KG1 (cell line): ENCODE results near the gene ADAMTS17.

Experiments used
- DNase-seq: peaks from one replicate; lab custom pipeline; 2025; lab: John Stamatoyannopoulos, UW

Gene ADAMTS17

DNA sequence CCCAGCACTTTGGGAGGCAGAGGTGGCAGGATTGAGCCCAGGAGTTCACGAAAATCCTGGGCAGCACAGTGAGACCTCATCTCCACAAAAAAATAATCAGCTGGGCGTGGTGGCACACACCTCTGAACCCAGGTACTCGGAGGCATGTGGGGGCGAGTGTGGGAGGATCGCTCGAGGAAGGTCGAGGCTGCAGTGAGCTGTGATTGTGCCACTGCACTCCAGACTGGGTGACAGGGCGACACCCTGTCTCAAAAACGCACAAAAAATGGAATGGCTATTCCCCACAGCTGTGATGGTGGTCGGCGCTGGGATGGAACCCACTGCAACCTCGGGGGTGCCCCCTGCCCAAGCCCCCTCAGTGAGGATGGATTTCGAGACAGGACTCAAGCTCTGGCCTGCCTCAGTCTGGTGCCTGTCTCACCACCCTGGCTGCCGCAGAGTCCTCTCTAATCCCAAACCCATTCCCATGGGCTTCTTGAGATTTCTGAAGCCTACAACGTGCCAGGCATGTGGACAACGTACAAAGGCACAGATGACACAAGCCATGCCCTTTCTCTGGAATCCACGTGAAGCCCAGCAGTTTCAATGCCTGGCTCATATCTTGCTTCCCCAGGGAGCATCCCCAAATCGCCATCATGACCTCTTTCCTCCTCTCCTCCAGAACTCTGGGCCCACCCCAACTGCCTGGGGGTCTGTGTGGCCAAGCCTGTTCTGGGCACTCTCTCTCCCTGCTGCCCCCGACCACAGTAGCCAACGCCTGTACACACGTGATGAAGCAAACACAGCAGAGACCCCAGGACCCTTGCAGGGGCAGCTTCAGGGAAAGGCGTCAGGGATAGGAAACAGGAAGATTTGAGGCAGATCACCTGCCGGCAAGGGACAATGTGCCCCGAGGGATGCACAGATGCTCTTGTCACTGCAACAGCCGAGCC, 32.4 kb downstream of the ADAMTS17 start:
- no peak for DNase-seq

DNA sequence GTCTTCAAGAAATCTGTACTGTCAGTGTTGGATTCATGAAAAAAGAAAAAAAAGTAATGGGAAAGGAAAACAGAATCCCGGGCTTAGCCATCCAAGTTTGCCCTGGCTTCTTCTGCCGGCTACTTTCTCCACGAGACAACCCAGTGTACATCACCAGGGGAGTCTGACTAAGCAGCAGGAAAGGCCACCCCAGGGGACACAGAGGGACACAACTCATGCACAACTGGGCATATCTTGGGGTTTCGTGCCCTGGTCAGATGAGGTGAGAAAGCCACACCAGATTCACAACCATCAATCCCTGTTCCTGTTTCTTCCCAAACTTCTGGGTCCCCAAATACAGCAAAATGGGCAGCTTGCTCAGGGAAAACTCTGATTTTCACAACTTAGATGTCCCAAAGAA, 33.2 kb downstream of the ADAMTS17 start:
- DNase-seq = no peak

DNA sequence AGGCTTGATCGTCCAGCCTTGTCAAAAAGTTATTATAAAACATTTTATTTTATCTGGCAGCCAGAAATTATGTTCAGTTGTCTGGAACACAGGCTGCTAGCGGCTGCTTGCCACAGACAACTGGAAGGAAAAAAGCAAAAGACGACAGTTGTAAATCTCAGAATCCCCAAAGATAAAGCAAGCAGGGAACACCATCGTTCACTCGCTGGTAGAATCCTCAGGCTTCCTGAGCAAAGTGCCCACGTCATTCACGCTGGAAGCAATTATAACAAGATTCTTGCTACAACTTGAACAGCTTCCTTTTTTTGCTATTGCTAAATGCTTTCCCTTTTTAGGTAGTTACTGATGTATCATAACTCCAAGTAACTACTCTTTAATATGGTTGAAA, 33.6 kb downstream of the ADAMTS17 start:
- no peak for DNase-seq

DNA sequence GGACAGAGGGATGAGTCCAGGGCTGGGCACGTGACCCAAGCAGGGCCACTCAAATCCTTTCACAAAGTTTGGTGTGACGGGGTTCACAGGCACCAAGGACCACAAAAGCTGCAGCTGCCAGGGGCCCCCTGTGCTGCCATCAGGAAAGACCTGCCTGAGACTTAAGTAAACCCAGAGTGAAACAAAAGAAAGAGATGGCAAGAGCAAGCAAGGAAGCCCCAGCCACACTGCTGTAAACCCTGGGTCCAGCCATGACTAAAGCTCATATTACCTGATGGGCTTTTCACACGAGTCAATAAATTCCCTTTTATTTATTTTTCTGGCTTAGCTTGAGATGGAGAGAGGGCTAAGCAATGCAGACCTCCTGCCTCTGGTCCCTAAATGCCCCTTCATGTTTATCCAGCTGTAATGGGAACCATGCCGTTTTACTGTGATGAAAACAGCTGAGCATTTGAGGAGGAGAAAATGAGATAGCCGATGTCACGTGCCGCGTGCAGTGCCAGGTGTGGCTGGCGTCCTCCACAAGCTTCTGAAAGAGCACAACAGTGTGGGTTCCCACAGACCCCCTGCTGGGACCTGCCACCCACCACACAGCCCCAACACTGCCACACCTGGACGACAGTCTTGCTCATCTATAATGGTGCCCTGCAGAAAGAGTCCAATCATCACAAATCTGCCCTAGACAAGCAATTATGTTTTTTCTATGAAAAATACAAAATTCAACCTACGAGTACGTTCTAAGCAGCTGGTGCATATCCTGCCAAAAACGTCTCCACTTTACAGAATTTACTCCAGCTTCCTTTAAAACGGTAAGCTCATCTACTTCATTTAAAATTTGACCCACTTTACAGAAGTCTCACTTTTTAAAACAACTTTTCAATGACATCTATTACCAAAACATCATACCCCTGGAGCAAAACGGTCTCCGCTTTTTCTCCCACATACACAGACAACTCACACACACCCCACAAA, 34.2 kb downstream of the ADAMTS17 start:
- no peak for DNase-seq

DNA sequence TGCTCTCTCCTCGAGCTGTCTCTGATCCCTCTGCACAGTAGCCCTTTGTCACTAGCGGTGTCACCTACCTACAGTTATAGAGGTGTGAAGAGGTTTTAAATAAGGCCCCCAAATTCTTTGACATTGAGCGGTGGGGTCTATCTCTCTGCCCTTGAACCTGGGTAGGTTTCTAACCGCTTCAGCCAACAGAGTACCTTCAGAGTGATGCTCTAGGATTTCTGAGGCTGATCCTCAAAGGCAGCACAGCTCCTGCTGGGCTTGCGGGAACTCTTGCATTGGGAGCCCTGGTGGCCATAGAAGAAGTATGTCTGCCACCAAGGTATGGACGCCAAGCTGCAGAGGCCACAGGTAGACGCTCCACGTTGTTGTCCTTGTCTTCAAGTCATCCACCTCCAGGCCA, 35.7 kb downstream of the ADAMTS17 start:
- no peak for DNase-seq

DNA sequence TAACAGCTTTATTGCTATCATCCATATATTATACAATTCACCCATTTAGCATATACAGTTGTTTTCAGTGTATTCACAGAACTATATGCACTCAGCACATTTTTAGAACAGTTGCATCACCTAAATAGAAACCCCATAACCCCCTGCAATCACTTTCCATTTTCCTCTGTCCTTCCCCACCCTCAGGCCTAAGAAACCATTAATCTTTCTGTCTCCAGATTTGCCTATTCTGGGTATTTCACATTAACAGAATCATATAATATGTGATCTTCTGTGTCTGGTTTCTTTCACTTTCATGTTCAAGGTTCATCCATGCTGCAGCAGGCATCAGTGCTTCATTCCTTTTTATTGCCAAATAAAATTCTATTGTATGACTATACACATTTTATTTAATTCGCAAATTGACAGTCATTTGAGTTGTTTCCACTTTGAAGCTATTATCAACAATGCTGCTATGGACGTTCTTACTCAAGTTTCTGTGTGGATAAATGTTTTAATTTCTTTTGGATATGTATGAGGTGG, 39.8 kb downstream of the ADAMTS17 start:
- no peak for DNase-seq

DNA sequence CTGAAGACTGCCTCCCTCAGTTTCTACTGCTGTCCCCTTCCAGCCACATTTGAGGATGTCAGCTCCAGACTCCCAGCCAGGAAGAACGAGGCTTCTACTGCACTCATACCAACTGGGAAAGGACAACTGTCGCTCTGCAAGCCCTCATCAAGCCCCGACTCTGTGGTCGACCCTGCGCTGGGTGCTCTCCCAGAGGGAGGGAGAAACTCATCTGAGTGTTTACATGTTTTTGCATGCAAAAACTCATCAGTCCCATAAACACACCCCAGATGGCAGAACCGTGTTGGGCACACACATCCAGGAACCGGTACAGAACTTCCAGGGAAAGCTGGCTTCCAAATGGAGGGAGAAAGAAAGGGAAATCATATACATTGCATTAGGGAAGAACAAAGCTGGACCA, 43.5 kb downstream of the ADAMTS17 start:
- DNase-seq = no peak

DNA sequence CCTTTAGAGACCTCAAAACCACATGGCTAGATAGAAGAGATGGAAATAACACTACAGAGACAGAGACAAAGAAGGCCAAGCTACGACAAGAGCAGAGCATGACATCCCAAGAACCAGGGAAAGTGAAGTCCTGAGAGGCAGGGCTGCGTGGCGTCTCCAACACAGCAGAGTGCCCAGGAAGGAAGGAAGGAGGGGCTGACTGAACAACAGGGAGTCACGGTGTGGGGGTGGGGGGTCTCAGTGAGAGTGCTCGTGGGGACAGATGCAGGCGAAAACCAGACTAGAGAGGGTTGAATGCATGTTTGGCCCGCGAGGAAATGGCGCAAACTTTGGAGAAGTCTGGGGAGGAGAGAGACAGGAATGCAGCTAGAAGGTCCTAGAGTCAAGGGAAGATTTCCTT, 44.0 kb downstream of the ADAMTS17 start:
- DNase-seq = no peak

DNA sequence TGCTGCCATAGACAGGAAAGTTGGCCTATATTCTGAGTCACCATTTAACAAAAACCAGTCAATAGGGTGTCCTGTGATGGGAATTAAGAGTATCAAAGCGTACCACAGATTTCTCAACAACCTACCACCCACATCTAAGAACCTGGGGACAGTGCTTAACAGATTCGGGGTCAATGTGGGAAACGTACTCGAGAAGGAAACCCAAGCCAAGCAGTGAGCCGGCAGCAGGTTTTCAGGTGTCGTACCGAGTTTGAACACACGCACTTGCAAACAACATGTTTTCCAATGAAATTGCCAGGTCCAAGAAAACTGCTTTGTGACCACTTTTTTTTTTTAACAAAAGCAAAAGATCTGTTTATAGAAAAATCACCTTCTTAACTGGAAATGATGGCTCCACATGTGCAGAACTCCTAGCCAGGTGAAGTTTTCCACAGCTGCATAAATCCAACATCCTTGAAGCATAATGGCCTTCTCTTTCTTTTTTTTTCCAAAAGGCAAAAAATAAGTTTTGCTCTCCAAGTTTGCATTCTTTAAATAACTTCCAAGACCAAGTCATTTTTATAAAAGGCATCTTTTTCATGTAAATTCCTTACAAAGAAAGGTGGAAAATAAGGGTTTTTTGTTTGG, 45.7 kb downstream of the ADAMTS17 start:
- no peak for DNase-seq

DNA sequence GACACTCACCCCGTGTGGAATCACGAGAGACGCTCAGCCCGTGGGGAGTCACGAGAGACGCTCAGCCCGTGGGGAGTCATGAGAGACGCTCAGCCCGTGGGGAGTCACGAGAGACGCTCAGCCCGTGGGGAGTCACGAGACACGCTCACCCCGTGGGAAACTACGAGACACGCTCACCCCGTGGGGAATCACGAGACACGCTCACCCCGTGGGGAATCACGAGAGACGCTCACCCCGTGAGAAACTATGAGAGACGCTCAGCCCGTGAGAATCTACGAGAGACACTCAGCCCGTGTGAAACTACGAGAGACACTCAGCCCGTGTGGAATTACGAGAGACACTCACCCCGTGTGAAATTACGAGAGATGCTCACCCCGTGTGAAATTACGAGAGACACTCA, 49.8 kb downstream of the ADAMTS17 start:
- no peak for DNase-seq

DNA sequence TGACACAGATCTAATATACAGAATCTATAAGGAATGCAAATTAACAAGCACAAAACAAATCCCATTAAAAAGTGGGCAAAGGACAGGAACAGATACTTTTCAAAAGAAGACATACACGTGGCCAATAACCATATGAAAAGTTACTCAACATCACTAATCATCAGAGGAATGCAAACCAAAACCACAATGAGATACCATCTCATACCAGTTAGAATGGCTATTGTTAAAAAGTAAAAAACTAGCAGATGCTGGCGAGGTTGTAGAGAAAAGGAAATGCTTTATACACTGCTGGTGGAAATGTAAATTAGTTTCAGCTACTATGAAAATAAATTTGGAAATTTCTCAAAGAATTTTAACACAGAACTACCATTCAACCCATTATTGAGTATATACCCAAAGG, 50.7 kb downstream of the ADAMTS17 start:
- no peak for DNase-seq

DNA sequence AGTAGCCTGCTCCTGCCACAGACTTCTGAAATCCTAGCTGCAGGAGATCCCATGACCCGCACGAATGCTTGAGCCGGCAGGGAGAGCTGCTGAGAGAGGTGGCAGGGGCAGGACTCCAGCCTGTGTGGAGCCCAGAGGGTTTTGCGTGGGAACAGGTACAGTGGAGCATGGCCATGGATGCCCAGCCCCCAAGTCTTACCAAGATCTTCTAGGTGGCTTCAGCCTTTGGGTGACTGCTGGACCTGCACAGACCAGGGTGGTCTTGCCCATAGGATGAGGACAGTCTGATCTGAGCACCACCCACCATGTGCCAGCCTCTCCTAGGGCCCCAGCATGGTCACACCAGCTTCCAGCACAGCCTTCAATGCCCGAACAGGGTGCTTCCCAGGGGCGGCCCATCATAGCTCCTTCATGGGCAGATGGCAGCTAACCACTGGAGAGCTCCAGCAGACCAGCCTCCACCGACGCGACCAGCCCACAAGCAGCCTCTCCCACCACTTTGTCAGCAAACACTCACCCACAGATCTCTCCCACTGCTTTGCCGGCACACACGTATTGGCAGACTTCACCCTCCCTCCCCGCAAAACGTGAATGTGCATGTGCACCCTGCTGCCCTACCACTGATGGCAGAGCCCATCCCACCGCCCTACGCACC, 56.0 kb downstream of the ADAMTS17 start:
- DNase-seq = no peak

DNA sequence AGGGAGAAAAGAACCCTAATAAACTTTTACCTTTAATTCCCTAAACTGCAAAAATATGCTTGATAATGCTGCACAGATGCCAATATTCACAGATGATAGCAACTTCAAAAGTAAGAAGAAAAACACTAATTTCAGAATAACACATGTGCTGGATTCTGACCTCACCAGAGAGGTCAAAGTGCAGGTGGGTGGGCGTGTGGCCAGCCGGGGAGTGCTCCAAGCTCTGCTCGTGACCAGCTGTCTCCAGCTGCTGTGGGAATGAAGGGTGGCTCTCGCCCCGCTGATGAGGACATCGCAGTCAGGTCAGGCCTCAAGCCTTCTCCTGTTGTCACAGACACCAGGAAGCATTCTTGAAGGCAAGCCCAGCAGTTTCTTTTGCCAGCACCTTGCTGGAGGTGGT, 57.1 kb downstream of the ADAMTS17 start:
- no peak for DNase-seq

DNA sequence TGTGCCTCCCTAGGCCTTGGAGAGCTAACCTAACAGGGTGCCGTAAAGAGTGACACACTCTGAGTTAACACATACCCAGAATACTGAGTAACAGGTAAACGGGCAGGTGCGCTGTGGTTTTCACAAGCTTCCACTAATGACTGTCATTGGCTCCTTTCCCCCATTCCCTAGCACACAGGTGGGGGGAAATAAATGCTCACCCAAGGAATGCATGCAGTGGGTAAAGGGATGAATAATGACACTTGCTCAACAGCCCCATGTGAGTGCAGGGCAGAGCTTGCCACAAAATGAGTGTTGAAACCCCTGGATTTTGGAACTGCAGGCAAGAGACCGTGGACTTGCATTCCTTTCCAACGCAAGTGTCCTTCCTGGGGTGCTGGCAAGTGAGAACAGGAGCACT, 57.6 kb downstream of the ADAMTS17 start:
- no peak for DNase-seq

DNA sequence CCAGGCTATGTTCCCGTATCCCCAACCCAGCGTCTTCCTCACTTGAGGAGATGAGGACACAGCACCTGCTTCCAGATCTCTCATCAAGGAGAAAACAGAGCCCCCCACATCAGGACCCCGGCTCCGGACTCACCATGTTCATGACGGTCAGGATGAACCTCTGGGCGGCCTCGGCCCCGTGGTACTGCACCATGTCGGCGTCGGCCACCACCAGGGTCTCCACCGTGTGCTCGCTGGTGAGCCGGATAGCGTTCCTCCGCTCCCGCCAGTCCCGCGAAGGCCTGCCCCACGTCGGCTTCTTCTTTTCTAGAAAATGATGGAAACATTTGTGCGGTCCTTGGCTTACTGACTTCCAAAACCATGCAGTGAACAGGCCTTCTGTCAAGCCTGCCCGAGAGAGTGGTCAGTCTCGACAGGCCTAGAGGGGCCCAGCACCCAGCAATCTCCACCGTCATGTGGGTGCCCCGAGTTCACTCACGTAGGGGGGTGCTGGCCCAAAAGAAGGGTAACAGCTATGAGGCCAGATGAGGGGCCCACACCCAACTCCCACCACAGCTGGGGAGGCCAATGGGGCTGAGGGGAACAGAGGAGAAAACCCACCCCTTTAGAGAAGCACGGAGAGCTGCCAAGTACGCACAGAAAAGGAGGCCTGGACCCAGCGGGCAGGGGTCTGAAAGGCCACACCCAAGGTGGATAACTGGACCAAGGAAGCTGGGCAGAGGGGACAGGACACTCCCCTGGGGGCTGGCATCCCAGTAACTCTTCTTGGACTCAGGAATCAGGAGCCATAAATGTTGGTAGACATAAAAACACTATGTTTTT, 60.5 kb downstream of the ADAMTS17 start:
- no peak for DNase-seq

DNA sequence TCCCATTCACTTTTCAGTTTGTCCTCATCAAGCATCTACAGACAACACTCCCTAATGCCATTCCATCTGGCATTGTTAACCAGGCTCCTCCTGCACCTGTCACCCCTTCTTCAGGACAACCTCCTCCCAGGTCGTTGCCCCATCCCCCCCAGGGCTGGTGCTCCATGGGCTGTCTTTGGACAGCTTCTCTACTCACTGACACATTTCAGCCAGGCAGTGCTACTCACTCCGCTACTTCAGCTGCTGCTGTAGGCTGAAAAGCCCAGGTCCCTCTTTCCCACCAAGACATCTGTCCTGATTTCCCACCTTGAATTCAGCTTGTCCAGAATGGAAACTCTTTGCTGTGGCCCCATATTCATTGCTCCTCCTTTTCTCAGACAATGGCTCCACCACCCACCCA, 61.9 kb downstream of the ADAMTS17 start:
- DNase-seq = no peak

DNA sequence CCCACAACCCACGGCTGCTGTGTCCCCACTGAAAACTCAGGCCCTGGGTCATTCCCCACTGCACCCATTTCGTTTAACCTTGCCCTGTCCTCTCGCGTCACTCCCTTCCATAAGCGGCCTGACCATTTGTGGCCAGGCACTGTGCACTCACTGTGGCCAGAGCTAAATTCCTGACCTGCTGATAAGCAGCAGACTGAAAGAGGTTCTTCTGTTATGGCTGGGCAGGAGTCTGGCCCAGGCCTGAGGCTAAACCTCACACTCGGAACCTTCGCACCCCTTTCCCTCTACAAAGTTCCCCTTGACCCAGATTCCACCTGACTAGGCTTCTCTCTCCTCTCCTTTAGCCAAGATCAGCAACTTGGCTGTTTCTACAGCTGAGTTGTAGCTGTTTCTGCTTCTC, 62.3 kb downstream of the ADAMTS17 start:
- DNase-seq = no peak

DNA sequence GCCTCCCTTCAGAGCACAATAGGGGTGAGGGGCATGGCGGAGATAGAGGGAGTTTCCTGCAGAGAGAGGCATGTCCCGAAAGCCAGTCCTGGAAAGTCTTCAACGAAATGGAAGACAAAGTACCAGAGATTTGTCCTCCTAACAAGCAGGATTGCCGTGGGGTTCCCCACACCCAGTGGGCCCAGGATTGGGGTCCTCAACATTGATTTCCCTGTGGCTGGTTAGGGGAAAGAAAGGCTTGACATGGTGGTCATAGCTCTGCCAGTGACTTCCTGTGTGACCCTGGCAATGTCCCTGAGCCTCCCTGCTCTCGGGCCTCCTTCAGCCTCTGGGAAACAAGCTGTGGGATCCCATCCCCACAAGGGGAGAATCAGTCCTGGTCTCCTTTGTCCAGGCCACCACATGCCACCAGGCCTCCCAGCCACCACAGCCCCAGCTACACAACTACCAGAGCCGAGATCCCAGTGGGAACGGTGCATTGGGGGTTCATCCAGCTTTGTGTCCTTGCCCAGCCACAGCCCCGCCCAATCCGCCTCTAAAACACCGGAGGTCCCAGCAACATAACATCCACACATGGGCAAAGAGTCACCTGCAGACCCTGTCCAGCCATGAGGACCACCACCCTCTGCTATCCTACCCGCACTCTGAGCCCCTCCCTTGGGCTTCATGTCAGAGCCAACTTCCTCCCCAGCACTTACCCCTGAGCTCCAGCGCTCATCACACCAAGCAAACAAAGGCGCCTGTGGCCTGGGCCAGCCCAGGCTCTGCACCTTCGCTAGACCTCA, 63.0 kb downstream of the ADAMTS17 start:
- DNase-seq = no peak

DNA sequence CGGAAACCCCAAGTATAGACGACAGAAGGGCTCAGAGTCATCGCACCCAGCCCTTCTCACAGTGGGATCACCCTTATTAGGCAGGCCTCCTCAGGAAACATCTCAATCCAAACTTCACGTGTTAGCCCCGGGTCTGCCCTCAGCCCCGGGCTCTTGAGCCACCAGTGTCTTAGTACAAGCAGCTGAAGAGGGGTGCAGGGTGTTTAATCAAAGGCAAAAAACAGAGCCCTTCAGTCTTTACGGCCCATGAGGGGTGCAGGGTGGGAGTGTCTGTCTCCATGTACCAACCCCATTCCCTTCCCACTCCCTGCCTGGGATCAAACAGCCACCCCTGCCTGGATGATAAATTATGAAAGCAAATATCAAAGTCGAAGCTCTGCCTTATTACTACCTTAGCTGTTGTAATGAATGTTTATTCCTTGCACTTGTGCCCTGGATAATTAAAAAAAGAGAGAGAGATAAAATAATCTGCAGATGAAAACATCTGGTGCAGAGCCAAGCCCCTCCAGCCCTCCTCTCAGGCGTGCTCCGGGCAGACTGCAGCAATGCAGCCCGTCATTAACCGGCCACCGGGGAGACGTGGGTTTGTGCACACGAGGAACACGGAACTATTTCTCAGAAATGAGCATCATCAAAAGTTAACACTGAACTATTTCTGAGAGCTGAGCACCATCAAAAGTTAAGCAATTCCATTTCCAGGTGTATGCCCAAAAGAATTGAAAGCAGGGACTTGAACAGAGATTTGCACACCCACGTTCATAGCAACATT, 64.5 kb downstream of the ADAMTS17 start:
- no peak for DNase-seq
